ENCODE data around the gene ODAD3.

DNA sequence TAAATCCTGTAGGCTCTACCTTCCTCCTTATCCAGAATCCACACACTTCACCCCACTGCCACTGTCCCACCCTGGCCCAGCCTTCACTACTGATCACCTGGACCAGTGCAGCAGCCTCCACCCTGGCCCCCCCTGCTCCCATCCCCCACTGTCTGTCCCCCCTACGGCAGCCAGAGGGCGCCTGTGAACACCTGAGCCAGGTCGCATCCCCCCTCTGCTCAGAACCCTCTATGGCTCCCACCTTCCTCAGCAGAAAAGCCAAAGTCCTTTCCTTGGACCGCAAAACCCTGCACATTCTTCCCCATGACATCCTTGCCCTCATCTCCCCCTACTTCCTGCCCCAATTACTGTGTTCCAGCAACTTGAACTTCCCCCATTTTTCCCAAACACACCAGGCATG, 25.3 kb upstream of the ODAD3 start:
- peak; percentile 23 to 44 (median 32); a peak in 5 of 6 replicates for TF ChIP-seq CTCF (IDR thresholded peaks at IDR 0.05 in 2 of 3, conservative IDR thresholded peaks at IDR 0.05 in 1 of 3; ENCODE audit: control insufficient read depth in 2 of 3, extremely low read depth in 1 of 3, insufficient read depth in 1 of 3, low read depth in 3 of 3, low read length in 3 of 3)
- no peak for TF ChIP-seq ZZZ3 (IDR thresholded peaks at IDR 0.05; ENCODE audit: control insufficient read depth, insufficient read length, low read depth)
- no peak for TF ChIP-seq TAF1 (IDR thresholded peaks at IDR 0.05; ENCODE audit: borderline replicate concordance, low read depth, low read length)
- TF ChIP-seq, protein P1, sequence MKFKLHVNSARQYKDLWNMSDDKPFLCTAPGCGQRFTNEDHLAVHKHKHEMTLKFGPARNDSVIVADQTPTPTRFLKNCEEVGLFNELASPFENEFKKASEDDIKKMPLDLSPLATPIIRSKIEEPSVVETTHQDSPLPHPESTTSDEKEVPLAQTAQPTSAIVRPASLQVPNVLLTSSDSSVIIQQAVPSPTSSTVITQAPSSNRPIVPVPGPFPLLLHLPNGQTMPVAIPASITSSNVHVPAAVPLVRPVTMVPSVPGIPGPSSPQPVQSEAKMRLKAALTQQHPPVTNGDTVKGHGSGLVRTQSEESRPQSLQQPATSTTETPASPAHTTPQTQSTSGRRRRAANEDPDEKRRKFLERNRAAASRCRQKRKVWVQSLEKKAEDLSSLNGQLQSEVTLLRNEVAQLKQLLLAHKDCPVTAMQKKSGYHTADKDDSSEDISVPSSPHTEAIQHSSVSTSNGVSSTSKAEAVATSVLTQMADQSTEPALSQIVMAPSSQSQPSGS (IDR thresholded peaks at IDR 0.05; ENCODE audit: low read length), result no peak
- no peak for TF ChIP-seq POLR2A (IDR thresholded peaks at IDR 0.05; ENCODE audit: low read depth, low read length)
- TF ChIP-seq MTA2 (IDR thresholded peaks at IDR 0.05; ENCODE audit: low read depth), result no peak
- TF ChIP-seq, protein P2, sequence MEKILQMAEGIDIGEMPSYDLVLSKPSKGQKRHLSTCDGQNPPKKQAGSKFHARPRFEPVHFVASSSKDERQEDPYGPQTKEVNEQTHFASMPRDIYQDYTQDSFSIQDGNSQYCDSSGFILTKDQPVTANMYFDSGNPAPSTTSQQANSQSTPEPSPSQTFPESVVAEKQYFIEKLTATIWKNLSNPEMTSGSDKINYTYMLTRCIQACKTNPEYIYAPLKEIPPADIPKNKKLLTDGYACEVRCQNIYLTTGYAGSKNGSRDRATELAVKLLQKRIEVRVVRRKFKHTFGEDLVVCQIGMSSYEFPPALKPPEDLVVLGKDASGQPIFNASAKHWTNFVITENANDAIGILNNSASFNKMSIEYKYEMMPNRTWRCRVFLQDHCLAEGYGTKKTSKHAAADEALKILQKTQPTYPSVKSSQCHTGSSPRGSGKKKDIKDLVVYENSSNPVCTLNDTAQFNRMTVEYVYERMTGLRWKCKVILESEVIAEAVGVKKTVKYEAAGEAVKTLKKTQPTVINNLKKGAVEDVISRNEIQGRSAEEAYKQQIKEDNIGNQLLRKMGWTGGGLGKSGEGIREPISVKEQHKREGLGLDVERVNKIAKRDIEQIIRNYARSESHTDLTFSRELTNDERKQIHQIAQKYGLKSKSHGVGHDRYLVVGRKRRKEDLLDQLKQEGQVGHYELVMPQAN (conservative IDR thresholded peaks at IDR 0.05), result no peak

Data from GM12878 (cell line).